GM12865 (cell line): ENCODE data around the gene THAP7.

Experiments used
- DNase-seq: peaks from one replicate; pipeline ENCODE4 v3.0.0; 2010; ENCODE audit warnings: low read depth
- H3K4me3 ChIP-seq: 2 replicates; pipeline ENCODE4 v1.5.1; 2011; ENCODE audit warnings: mild to moderate bottlenecking, low read depth, low read length, control low read depth
- TF ChIP-seq, protein P1 (sequence below): IDR thresholded peaks from 2 replicates; pipeline ENCODE4 v1.5.1; 2011; ENCODE audit warnings: low read length, control low read depth, low read depth, inconsistent platforms; ENCODE audit not compliant: insufficient read depth; ENCODE audit errors: missing control alignments

THAP7 gene

GRCh38 chr22:20994902-20995241 is 7.0 kb downstream of the THAP7 start:
- TF ChIP-seq, protein P1, sequence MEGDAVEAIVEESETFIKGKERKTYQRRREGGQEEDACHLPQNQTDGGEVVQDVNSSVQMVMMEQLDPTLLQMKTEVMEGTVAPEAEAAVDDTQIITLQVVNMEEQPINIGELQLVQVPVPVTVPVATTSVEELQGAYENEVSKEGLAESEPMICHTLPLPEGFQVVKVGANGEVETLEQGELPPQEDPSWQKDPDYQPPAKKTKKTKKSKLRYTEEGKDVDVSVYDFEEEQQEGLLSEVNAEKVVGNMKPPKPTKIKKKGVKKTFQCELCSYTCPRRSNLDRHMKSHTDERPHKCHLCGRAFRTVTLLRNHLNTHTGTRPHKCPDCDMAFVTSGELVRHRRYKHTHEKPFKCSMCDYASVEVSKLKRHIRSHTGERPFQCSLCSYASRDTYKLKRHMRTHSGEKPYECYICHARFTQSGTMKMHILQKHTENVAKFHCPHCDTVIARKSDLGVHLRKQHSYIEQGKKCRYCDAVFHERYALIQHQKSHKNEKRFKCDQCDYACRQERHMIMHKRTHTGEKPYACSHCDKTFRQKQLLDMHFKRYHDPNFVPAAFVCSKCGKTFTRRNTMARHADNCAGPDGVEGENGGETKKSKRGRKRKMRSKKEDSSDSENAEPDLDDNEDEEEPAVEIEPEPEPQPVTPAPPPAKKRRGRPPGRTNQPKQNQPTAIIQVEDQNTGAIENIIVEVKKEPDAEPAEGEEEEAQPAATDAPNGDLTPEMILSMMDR = no peak
- H3K4me3 ChIP-seq = no peak overlapping the region
- DNase-seq = no peak

- no peak overlapping the region for H3K4me3 ChIP-seq
- TF ChIP-seq, protein P1 = no peak
- DNase-seq = no peak
Measured at GRCh38 chr22:20994128-20994901, 7.6 kb downstream of the THAP7 start.

DNA sequence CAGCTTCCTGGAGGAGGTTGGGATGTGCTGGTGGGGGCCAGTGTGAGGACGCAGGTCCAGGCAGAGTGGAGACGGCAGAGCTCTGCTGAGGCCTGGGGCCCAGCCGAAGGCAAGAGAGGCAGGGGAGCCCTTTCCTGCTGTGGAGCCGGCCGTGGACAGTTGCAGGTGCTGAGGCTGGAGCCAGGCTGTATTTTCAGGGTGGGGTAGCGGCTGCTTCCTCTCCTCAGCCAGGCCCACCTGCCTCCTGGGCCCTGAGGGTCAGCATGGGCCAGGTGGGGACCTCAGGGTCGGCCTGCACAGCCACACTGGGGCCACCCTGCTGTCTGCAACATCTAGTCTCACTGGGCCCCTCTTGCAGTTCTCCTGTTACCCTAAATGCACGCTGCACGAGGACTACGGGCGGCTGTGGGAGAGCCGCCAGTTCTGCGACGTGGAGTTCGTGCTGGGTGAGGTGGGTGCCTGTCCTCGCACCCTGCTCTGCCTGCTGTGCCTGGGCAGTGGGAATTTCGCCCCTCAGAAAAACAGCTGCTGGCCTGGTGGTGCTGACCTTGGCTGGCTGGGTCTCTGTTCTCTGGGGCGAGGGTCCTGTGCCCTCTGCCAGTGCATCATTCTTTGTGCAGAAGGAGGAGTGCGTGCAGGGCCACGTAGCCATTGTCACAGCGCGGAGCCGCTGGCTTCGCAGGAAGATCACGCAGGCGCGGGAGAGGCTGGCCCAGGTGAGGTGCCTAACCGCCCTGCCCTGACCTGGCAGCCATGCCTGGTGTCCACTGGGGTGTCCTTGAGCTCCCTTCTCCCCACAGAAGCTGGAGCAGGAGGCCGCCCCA is 8.4 kb downstream of the THAP7 start:
- DNase-seq = no peak
- TF ChIP-seq, protein P1 = no peak
- no peak overlapping the region for H3K4me3 ChIP-seq

DNA sequence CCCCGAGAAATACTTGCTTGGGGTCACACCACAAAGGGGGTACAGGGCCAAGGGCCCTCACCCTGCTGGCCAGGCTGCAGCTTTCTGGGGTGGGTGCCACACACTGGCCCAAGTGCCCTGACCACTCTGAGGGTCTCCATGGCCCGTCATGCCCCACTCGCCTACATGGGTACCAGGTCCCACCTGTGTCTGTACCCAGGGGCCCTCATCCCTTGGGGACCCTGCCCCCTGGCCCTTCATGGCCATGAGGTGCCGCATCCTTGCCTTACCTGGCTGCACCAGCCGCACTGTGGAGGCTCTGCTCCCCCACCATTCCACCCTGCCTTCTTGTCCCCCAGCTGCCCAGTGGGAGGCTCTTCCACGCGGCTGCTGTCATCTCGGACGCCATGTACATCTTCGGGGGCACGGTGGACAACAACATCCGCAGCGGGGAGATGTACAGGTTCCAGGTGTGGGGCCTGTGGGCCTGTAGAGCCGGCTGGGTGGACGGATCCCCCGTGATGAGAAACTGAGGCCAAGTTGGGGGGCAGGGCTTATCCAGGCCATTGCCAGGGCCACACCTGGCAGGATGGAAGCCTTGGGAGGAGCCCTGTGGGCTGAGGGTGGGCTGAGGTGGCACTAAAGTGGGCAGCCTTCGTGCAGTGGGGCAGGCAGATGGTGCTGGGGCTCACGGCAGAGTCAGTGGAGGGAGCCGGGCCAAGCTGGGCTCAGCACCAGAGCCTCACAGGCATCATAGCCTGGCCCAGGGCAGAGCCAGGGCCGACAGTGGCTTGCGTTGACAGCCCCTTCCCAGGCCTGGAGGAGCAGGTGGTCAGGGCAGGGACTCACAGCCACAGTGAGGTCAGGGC is 9.2 kb downstream of the THAP7 start:
- DNase-seq = no peak
- TF ChIP-seq, protein P1 = no peak
- H3K4me3 ChIP-seq = no peak overlapping the region

DNA sequence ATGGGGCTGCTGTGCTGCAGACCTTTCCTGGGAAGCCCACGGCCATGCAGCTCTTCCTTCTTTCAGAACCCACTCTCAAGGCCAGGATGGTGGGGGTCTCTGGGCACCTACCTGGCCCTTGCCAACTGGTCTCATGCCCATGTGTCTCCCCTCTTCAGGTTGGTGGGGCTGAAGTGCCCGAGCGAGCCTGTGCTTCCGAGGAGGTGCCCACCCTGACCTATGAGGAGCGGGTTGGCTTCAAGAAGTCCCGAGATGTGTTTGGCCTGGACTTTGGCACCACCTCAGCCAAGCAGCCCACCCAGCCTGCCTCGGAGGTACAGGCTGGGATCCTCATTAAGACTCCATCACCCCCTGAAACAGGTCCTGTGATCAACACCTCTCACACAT is 9.9 kb downstream of the THAP7 start:
- DNase-seq = no peak
- no peak overlapping the region for H3K4me3 ChIP-seq
- TF ChIP-seq, protein P1 = no peak

DNA sequence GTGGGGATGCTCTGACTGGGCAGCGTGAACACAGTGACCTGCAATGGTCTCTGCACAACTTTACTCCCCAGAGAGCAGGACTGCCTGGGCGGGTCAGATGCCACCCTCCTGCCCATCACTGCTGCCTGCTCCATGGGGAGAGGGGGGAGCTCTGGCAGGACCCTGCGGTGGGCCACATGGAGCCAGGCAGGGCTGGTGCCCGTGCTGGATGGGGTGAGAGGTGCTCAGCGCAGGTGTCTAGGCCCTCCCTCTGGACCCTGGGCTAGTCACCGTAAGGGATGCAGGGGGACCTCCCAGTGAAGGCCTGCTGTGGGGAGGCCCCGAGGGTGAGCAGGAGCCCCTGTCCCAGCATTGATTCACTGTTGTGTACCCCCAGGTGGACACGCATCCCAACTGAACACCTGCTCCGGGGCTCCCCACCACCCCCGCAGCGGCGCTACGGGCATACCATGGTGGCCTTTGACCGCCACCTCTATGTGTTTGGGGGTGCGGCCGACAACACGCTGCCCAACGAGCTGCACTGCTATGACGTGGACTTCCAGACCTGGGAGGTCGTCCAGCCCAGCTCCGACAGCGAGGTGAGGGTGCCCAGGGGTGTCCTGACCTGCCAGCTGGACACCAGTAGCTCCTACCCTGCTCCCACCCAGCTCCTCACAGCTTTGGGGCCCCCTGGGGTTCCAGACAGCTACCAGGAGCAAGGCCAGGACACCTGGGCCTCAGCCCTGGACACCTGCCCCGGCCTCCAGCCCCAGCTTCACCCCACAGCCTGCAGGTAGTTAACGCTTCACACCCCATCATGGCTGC is 10.5 kb downstream of the THAP7 start:
- DNase-seq = no peak
- no peak overlapping the region for H3K4me3 ChIP-seq
- TF ChIP-seq, protein P1 = no peak
